Gastroesophageal sphincter (tissue), 3 donors: ENCODE measurements around the gene CNOT2.

ENCODE experiments used
- EP300 ChIP-seq: sonication (generic); formaldehyde crosslinking; IDR thresholded peaks from one replicate; pipeline ENCODE4 v1.6.1; 2017; ENCODE audit warnings: antibody characterized with exemption, mild to moderate bottlenecking
- TF ChIP-seq, protein P1 (sequence below), 4 experiments: fragments of 200-600 bp in 2 of 4; fragments of 450-650 bp in 2 of 4; sonication (generic) in 1 of 4; IDR thresholded peaks; one replicate each; pipeline ENCODE4 v1.5.1; 2017 to 2019; ENCODE audit warnings: antibody characterized with exemption in 4 of 4, mild to moderate bottlenecking in 2 of 4, moderate library complexity in 2 of 4

DNA sequence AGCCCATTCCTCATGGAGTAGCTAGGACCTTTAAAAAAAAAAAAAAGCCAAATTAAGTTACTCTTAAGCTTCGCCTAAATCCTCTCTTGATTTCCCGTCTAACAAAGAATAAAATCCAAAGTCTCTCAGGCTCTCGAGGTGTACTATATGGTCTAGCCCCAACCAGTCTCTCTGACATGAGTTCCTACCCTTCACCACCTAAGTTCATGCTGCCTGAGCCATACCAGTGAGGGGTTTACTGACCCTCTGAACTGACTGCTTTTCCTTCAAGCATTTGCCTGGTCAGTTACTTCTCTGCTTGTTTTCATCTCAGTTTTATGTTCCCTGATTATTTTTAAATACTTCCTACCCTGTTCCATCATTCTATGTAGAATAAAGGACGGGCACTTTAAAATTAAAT is 64.6 kb downstream of the CNOT2 start:
- no peak for TF ChIP-seq EP300
- TF ChIP-seq, protein P1, sequence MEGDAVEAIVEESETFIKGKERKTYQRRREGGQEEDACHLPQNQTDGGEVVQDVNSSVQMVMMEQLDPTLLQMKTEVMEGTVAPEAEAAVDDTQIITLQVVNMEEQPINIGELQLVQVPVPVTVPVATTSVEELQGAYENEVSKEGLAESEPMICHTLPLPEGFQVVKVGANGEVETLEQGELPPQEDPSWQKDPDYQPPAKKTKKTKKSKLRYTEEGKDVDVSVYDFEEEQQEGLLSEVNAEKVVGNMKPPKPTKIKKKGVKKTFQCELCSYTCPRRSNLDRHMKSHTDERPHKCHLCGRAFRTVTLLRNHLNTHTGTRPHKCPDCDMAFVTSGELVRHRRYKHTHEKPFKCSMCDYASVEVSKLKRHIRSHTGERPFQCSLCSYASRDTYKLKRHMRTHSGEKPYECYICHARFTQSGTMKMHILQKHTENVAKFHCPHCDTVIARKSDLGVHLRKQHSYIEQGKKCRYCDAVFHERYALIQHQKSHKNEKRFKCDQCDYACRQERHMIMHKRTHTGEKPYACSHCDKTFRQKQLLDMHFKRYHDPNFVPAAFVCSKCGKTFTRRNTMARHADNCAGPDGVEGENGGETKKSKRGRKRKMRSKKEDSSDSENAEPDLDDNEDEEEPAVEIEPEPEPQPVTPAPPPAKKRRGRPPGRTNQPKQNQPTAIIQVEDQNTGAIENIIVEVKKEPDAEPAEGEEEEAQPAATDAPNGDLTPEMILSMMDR (IDR thresholded peaks at IDR 0.05): no peak
